GM12891 (cell line): Measurements from ENCODE around the gene GYG2.

Experiments used
- POLR2A ChIP-seq: IDR thresholded peaks from 2 replicates; pipeline ENCODE4 v1.6.1; 2011; ENCODE audit warnings: low read depth, low read length, control low read depth
- TAF1 ChIP-seq: IDR thresholded peaks from 2 replicates; pipeline ENCODE4 v1.6.1; 2011; ENCODE audit warnings: low read depth, low read length, control low read depth

- TF ChIP-seq TAF1 (no peak), POLR2A (no peak)
Observed at GRCh38 chrX:2793752-2794151, 35.0 kb upstream of the GYG2 start.
